Adipocyte (in vitro differentiated cells): ENCODE data around the gene PPAN.
A peak's percentile ranks its signal among the peaks of the same experiment; 100 is the strongest.

Source experiments
- DNase-seq: peaks from one replicate; pipeline ENCODE4 v3.0.0-alpha.2; 2015; ENCODE audit warnings: low read depth
- H3K27me3 ChIP-seq: replicated peaks from 2 replicates; pipeline ENCODE4 v1.7.0; 2013; ENCODE audit warnings: mild to moderate bottlenecking, low read length, moderate library complexity; ENCODE audit not compliant: control insufficient read depth, insufficient read depth
- H3K36me3 ChIP-seq: 2 replicates; pipeline ENCODE4 v1.7.0; 2013; ENCODE audit warnings: low read length, mild to moderate bottlenecking, moderate library complexity; ENCODE audit not compliant: control insufficient read depth, insufficient read depth, severe bottlenecking
- H3K4me1 ChIP-seq: 2 replicates; pipeline ENCODE4 v1.7.0; 2013; ENCODE audit warnings: mild to moderate bottlenecking, low read length, moderate library complexity; ENCODE audit not compliant: control insufficient read depth, insufficient read depth
- H3K4me3 ChIP-seq: 2 replicates; pipeline ENCODE4 v1.7.0; 2013; ENCODE audit warnings: mild to moderate bottlenecking, low read length, moderate library complexity
- H3K9ac ChIP-seq: 2 replicates; pipeline ENCODE4 v1.7.0; 2013; ENCODE audit warnings: mild to moderate bottlenecking, low read length, moderate library complexity
- H3K9me3 ChIP-seq: 2 replicates; pipeline ENCODE4 v1.7.0; 2013; ENCODE audit warnings: mild to moderate bottlenecking, low read length, moderate library complexity; ENCODE audit not compliant: control insufficient read depth

Gene PPAN

GRCh38 chr19:10084803-10085202, 21.4 kb upstream of the PPAN start:
- Histone ChIP-seq H3K4me1 (peaks cover 3% of the 10 kb centered on the region), H3K9me3 (no peaks in the 10 kb centered on the region), H3K36me3 (no peaks in the 10 kb centered on the region), H3K27me3 (no peaks in the 10 kb centered on the region), H3K4me3 (no peak overlapping the region), H3K9ac (no peak overlapping the region)
- DNase-seq: no peak

GRCh38 chr19:10085641-10086590, 20.2 kb upstream of the PPAN start, which contains the start of gene SHFL:
Gene SHFL, plus strand, starts transcription at chr19:10086317. Its CDS starts 111 bp downstream, at chr19:10086428.
- peaks cover 1% of the 10 kb centered on the region for H3K36me3 ChIP-seq
- H3K4me3 ChIP-seq: peak within 1 kb of the TSS; percentile 90
- H3K4me1 ChIP-seq: peaks cover 3% of the 10 kb centered on the region
- H3K9me3 ChIP-seq: no peaks in the 10 kb centered on the region
- peak within 1 kb of the TSS; percentile 96 for H3K9ac ChIP-seq
- DNase-seq: peak; percentile 91
- H3K27me3 ChIP-seq: no peaks in the 10 kb centered on the region

DNA sequence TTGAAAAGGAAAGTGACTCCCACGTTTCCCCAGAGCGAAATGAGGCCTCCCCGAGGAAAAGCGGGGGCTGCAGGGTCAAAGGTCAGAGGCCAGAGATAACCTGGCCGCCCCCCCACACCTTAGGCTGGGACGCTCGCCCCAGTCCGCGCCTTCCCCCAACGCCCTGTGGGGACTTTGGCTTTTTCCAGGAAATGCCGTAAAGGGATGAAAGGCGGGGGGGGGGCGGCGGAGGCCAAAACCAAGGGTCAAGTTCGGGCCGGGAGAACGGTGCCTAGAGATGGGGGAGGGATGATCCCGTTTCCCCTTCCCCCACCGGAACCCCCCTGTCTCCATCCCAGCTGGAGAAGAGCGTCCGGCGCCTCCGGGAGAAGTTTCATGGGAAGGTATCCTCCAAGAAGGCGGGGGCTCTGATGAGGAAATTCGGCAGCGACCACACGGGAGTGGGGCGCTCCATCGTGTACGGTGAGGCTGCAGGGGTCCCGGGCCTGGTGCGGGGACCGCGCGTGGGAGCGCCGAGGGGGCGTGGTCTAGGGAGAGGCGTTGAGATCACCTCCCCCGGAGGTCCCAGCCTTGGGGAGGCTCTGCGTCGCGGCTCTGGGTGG, 19.5 kb upstream of the PPAN start:
- Histone ChIP-seq H3K4me1 (peaks cover 3% of the 10 kb centered on the region), H3K27me3 (no peaks in the 10 kb centered on the region), H3K9me3 (no peaks in the 10 kb centered on the region), H3K4me3 (peak overlapping the region; percentile 90), H3K9ac (peak overlapping the region; percentile 96), H3K36me3 (peaks cover 3% of the 10 kb centered on the region)
- peak; percentile 45 for DNase-seq

GRCh38 chr19:10087296-10088061, 18.7 kb upstream of the PPAN start:
- Histone ChIP-seq H3K4me3 (peak overlapping the region; percentile 90), H3K4me1 (peaks cover 3% of the 10 kb centered on the region), H3K36me3 (peaks cover 10% of the 10 kb centered on the region), H3K9me3 (no peaks in the 10 kb centered on the region), H3K9ac (peak overlapping the region; percentile 96), H3K27me3 (no peaks in the 10 kb centered on the region)
- DNase-seq: no peak

DNA sequence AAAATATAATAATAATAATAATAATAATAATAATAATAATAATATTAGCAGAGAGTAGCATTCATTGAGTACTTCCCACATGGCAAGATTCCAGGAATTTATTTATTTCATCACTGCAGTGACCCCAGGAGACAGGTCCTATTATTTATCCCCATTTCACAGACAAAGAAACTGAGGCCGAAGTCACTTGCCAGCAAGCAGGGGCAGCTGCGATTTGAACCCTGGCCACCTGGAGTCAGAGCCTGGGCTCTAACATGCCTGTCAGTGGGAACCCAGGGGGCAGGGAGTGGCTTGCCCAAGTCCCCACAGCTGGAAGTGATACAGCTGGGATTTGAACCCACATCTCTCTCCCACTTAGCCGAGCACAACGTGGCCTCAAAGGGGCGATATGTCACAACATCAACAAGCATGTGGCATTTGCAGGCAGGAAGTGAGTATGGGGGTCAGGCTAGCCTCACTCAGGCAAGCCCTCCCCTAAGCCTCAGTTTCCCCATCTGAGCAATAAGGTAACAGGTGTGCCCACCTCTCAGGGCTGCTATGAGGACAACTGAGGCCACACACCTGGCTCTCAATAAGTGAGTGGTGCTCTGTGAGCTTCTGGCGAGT, 17.1 kb upstream of the PPAN start:
- Histone ChIP-seq H3K4me1 (peaks cover 3% of the 10 kb centered on the region), H3K4me3 (no peak overlapping the region), H3K36me3 (peaks cover 12% of the 10 kb centered on the region), H3K27me3 (no peaks in the 10 kb centered on the region), H3K9ac (no peak overlapping the region), H3K9me3 (no peaks in the 10 kb centered on the region)
- DNase-seq: no peak

DNA sequence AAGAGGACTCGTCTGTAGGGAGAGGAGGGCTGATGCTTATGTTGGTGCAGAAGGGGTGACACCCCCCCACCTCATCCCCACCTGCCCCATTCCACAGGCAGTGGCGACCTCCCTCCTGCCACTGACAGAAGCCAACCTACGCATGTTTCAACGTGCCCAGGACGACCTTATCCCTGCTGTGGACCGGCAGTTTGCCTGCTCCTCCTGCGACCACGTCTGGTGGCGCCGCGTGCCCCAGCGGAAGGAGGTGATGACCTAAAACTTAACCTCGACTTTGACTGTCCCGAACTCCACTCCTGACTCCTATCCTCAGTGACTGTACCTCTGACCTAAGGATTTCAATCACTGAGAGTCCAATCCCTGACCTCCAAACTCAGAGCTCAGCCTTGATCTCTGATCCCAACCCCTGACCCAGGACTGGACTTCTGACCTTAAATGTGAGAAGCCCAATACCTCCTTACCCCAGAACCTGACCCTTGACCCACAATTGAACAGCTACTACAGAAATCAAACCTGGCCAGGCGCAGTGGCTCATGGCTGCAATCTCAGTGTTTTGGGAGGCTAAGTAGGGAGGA, 16.3 kb upstream of the PPAN start:
- Histone ChIP-seq H3K9ac (no peak overlapping the region), H3K9me3 (no peaks in the 10 kb centered on the region), H3K4me1 (peaks cover 3% of the 10 kb centered on the region), H3K36me3 (peaks cover 12% of the 10 kb centered on the region), H3K27me3 (no peaks in the 10 kb centered on the region), H3K4me3 (no peak overlapping the region)
- DNase-seq: no peak

- H3K9me3 ChIP-seq: no peaks in the 10 kb centered on the region
- H3K36me3 ChIP-seq: peaks cover 12% of the 10 kb centered on the region
- H3K27me3 ChIP-seq: no peaks in the 10 kb centered on the region
- H3K4me1 ChIP-seq: peaks cover 5% of the 10 kb centered on the region
- H3K9ac ChIP-seq: no peak overlapping the region
- no peak overlapping the region for H3K4me3 ChIP-seq
- no peak for DNase-seq
Measured at GRCh38 chr19:10091370-10091687, 14.8 kb upstream of the PPAN start.

- no peaks in the 10 kb centered on the region for H3K27me3 ChIP-seq
- H3K9ac ChIP-seq: no peak overlapping the region
- no peak for DNase-seq
- H3K4me1 ChIP-seq: peaks cover 8% of the 10 kb centered on the region
- H3K4me3 ChIP-seq: no peak overlapping the region
- no peaks in the 10 kb centered on the region for H3K9me3 ChIP-seq
- peaks cover 12% of the 10 kb centered on the region for H3K36me3 ChIP-seq
Measured at GRCh38 chr19:10091895-10092641, 14.1 kb upstream of the PPAN start.

- Histone ChIP-seq H3K27me3 (no peaks in the 10 kb centered on the region), H3K36me3 (peaks cover 12% of the 10 kb centered on the region), H3K4me3 (no peak overlapping the region), H3K4me1 (peaks cover 8% of the 10 kb centered on the region), H3K9me3 (no peaks in the 10 kb centered on the region), H3K9ac (no peak overlapping the region)
- no peak for DNase-seq
Measured at GRCh38 chr19:10092648-10093294, 13.4 kb upstream of the PPAN start.
